NCI-H2227 (cell line): ENCODE measurements around the gene IDH3B.
"Not testable (repeated sequence)": the region's sequence is repeated elsewhere in the genome, so short reads cannot be mapped to it uniquely, and the experiment has no call there.

Experiments used
- DNase-seq: peaks from one replicate; lab custom pipeline; 2025; ENCODE audit not compliant: unreplicated experiment; lab: John Stamatoyannopoulos, UW

Gene IDH3B

GRCh38 chr20:2695206-2695983 is 31.4 kb upstream of the IDH3B start:
- no peak for DNase-seq

GRCh38 chr20:2694519-2694918 is 30.5 kb upstream of the IDH3B start:
- no peak for DNase-seq

GRCh38 chr20:2694008-2694471 is 30.0 kb upstream of the IDH3B start:
- DNase-seq: peak; percentile 67

GRCh38 chr20:2693286-2694007 is 29.4 kb upstream of the IDH3B start:
- DNase-seq: peak; percentile 70

- peak; percentile 64 for DNase-seq
Observed at GRCh38 chr20:2692886-2693285, 28.9 kb upstream of the IDH3B start.

GRCh38 chr20:2692036-2692885 is 28.2 kb upstream of the IDH3B start, which contains the start of gene EBF4:
Gene EBF4, plus strand, starts transcription at chr20:2692780. Its CDS starts 866 bp downstream, at chr20:2693646.
- peak; percentile 81 for DNase-seq

GRCh38 chr20:2691663-2692035 is 27.6 kb upstream of the IDH3B start:
- no peak for DNase-seq

GRCh38 chr20:2691127-2691526 is 27.1 kb upstream of the IDH3B start:
- DNase-seq: no peak

GRCh38 chr20:2690718-2691117 is 26.7 kb upstream of the IDH3B start:
- no peak for DNase-seq

- no peak for DNase-seq
Observed at GRCh38 chr20:2690213-2690612, 26.2 kb upstream of the IDH3B start.

- peak; percentile 32 for DNase-seq
Observed at GRCh38 chr20:2688041-2688591, 24.1 kb upstream of the IDH3B start.

GRCh38 chr20:2687514-2687913 is 23.5 kb upstream of the IDH3B start:
- no peak for DNase-seq

- not testable (repeated sequence) for DNase-seq
Observed at GRCh38 chr20:2684817-2685216, 20.8 kb upstream of the IDH3B start.

- not testable (repeated sequence) for DNase-seq
Observed at GRCh38 chr20:2682040-2682439, 18.0 kb upstream of the IDH3B start.

- DNase-seq: no peak
Observed at GRCh38 chr20:2680046-2680445, 16.0 kb upstream of the IDH3B start.

GRCh38 chr20:2673453-2673852 is 9.4 kb upstream of the IDH3B start:
- no peak for DNase-seq

GRCh38 chr20:2672446-2672845 is 8.4 kb upstream of the IDH3B start:
- no peak for DNase-seq

- DNase-seq: no peak
Observed at GRCh38 chr20:2671977-2672376, 8.0 kb upstream of the IDH3B start.

GRCh38 chr20:2663364-2663886 is 591 bp downstream of the IDH3B start:
- DNase-seq: no peak

GRCh38 chr20:2659547-2659946 is 4.5 kb downstream of the IDH3B start:
- DNase-seq: no peak
